T1000 (cell line): ENCODE measurements around the gene MVB12B.

Experiments used
- DNase-seq: peaks from one replicate; lab custom pipeline; 2025; ENCODE audit warnings: mixed read lengths; lab: John Stamatoyannopoulos, UW

The MVB12B gene

DNA sequence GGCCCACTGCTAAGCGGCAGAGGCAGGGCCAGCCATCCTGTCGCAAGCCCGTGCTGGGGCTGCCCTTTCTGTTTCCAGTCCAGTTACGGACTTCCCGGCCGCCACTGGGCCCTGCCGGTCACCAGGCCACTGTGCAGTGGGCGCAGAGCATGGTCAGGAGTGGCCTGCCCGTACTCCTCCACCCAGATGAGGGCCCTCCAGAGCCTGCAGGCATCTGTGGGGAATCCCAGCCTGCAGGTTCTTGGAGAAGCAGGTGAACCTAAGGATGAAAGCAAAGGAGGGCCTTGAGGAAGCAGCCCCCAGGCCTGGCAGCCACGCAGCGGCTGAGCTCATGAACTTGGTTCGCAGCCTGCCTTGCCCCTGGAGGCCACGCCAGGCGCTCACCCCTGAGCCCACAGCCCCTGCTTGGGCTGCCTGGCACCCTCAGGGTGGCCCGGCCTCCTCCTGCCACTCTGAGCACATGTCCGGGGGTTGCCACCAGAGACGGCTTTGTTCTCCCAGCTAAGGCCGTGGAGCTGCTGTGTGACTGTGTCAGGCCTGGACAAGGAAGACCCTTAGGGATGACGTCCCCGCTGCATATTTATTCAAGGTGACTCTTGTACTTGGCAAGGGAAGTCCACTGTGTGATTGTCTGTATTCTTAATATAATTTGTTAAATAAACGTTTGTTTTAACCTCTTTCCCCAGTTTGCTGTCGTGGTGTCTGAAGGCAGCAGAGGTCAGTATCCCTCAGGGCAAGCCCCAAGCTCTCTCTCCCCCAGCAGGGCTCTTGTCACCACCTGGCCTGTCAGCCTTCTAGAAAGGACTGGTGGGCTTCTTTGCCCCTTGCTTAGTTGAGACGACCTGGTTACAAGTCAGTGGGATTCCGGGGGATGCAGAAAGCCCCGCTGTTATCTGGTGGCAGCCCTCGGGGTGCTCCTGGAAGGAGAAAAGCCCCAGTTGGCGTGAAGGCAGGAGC lies 180.0 kb downstream of the MVB12B start:
- DNase-seq = no peak

DNA sequence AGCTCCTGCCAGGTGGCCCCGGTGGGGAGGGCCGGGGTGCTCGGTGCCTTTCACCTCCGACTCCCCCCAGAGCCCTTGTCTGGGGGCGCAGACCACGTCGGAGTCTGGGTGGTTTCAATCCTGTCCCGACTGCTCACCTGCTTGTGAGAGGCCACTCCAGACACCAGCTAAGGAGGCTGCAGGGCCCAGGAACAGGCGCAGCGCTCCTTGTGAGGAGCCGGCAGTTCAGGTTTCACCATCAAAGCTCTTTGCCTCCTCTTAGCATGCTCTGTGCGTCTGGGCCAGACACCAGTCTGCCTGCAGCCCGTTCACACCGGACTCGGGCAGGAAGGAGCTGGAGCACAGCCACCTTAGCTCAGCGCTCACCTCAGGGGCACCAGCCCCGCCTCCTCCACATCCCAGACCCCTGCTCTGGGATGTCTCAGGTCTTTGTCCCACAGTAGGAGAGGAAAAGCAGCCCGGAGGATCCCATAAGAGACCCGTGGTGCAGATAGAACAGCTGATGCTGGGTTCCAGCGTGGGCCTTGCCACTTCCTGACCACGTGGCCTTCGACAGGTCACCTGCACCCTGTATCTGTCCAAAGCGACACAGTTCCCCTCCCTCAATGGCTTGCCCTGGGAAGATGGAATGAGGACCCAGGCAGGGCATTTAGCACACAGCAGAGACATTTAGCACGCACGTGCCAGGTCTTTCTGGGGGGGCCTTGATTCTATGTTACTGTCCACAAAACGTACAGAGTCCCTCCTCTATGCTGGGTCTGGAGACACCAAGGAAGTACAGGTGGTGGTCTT lies 180.9 kb downstream of the MVB12B start:
- DNase-seq = no peak

DNA sequence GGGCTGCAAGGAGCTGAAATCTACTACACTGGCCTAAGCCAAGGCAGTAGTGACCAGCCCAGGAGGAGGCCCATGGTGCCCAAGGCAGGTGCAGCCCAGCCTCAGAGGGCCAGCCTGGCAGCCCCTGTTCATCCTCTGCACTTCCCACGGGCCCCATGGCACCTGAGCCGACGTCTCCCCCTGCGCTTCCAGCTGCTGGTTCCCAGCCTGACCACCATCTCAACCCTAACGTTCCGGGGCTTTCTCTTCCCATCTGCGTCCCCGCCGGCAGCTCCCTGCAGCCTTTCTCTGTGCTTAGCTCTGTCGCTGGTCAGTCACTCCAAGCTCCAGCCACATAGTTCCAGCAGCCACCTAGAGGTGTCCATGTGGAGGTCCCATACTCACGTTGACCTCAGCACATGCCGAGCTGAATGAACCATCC lies 181.6 kb downstream of the MVB12B start:
- DNase-seq = no peak

DNA sequence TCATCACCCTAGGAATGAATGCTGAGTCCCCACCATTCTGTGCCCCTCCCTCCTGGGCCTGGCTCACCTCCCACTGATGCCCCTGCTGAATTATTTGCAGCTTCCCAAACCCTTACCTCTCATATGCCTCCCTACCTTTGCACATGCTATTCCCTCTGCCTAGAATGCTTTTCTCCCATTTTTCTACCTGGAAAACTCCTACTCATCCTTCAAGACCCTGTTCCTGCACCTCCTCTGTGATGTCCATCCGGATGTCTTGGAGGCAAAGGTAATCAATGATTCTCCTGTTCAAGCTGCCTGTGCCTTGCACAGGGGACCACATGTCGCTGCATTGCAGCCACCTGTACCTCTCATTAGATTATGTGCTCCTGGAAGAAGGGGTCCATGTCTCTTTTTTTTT lies 182.3 kb downstream of the MVB12B start:
- DNase-seq = no peak

DNA sequence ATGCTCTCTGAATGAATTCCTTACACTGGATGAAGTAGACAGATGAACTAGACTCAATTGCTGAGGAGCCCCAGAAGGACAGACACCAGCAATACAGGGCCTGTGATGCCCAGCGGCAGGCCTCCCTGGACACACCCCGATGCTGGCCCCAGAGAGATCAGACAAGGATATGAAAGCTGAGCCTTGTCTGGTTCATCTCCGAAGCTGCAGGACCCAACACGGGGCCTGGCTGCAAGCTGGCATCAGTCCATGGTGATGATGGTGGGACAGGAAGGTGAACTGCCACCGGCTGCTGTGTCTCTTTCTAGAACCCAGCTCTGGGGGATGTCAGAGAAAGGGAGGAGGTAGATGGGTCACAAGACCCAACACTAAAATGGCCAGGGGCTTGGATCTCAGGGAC lies 183.1 kb downstream of the MVB12B start:
- DNase-seq = no peak

DNA sequence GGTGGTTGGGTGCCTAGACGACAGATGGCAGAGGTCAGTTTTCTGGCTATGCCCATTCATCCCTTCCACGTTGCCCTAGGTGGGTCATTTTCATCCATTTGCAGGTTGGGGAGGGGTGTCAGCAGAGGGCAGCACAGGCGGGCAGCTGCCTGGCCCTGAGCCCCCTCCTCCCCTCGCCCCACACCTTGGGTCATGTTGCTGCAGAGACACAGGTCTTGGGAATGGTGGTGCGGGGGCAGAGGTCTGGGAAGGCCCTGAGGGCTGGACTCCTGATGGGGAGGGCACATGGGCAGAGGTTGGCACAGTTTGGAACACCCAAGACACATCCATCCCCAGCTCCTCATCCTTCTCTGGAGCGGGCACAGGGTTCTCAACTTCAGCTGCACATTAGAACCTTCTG lies 183.9 kb downstream of the MVB12B start:
- no peak for DNase-seq

DNA sequence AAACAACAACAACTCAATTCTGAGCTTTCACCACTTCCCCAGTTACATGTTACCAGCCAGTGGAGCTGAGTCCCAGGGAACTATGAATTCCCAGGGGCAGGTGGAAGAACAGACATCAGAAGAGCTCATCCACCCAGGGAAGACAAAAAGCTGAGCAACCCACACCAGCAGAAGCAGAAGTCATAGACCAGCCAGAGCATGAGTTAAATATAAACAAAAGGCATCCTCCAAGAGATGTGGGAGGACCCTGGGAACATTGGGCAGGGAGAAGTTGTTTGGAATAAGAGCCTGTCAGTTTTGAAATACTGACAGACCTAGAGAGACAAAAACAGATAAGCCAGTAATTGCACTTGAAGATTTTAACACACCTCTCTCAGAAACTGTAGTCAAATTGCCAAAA lies 184.8 kb downstream of the MVB12B start:
- DNase-seq = no peak

DNA sequence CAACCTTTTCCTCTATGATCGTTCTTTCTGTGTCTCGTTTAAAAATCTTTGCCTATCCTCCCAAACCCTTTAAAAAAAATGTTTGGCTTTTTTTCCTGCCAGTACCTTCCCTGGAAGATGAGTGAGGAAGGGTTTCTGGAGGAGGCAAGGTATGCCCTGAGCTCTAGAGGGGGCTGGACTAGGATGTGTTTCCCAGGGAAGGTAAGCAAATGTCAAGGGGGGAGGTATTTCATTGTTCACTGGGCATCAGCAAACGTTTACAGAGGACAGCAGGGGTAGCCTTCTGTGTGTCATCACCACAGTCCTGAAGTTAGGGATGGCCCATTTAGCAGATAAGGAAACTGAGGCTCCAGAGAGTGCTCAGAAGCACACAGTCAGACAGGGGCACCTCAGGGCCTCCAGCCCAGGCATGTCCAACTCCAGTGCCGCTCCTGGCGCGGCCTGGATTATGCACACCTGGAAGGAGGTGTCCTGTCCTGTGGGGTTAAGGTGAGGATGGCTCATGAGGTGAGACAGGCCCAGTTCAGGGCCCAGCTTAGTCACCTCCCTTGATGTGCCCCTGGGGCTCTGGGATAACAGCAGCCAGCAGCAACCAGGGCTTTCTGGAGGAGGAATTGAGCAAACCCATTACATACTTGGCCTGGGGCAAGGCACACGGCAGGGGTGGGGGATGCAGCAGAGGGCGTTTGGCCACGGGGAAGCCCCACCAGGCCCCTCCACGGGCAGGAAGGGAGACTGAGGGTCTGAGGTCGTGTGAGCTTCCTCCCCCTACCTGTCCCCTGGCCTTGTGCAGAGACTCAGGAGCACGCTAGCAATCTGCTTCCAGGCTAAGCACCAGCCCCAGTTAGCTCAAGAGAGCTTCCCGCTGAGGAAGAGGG lies 186.8 kb downstream of the MVB12B start:
- DNase-seq = no peak

DNA sequence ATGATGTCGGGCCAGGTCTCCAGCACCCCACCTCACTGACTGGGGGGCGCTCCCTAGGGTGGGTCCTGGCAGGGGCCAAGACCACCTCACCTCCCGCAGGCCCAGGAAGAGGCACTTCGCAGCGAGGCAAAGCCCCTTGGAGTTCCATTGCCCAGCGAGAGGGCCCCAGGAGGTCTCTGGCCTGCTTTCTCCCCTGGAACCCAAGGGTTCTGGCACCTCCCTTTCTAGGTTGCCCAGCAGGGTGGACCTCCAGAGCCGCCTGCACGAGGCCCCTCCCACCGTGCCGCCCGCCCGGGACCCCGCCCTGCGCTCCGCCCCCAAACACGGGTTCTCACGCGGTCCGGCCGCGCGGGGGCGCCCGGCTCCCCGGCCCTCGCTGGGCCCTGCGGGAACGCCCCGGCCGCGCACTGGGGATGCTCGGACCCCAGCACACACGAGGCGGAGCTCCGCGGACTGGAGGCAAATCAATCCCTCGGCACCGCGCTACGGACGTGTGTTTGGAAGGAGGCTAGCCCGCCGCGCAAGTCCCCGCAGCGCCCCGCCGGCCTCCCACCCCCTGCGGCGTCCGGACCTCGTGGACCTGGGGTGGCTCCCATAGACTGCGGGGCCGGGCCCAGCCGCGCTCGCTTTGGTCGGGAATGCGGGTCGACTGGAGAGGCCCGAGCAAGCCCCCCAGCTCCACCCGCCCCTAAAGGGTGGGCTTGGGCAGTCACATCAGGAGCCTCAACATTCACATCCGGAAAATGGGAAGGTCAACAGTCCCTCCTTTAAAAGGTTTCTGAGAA lies 187.6 kb downstream of the MVB12B start:
- peak; percentile 13 for DNase-seq

DNA sequence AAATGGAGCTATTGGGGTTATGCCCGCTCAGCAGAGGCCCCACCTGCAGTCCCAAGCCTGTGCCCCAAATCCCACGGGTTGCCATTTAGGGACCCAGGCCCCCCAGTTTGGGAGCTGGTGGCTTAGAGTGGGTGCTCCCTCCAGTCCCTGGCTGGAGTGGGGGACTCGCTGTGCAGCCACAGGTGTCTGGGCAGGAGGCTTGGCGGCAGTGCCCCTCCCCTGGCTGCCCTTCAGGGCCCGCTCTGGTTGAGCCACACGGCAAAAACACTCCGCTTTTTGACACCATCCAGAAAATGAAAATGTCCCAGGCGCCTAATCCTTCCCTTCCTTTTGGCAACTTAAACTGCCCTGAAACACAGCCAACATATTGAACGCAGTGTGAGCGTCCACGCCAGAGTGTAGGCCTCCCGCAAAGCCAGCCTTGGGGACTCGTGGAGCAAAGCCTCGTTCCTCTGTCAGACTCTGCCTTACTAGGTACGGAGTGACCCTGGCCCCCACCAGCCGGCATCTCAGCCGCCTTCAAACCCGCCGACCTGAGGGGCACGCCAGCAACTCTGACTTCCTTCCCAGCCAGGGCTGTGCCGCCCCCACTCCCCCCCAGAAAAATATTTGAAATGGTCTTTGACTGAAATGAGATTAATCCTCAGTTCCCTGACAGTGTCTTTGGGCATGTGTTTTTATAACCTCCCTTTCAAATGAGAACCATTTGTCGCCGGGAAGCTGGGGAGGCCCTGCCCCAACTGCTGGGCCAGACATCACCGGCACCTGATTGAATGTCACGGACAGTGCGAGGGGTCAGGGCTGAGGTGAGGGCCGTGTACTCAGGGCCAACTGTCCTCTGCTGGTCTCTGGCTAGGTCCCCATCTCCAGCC lies 188.6 kb downstream of the MVB12B start:
- DNase-seq = no peak

DNA sequence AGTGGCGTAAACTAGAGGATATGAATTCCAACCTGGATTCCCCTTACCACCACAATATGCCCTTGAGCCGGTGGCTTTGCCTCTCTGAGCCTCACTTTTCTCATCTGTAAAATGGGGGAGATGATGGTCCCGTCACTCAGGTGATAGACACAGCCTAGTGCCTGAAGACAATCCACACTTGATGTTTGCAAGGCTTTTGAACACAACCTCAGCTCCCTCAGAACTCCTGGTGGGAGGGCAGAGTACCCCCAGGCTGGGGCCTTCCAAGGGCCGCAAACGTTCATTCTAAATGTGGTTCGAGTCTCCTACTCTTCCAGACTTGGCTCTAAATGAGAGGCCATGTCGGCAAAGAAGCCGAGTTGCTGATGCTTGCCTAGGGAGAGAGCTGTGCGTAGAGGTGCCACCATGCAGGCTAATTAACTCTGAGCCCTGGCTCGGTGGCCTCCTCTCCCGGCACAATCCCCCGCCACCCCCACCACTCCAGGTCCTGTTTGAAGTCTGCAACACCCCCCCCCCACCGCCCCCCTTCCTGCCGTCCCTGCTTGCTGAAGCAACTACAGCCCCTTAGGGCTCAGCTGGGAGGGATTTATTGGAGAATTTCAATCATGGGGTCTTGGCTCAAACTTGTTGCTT lies 189.4 kb downstream of the MVB12B start:
- DNase-seq = no peak

DNA sequence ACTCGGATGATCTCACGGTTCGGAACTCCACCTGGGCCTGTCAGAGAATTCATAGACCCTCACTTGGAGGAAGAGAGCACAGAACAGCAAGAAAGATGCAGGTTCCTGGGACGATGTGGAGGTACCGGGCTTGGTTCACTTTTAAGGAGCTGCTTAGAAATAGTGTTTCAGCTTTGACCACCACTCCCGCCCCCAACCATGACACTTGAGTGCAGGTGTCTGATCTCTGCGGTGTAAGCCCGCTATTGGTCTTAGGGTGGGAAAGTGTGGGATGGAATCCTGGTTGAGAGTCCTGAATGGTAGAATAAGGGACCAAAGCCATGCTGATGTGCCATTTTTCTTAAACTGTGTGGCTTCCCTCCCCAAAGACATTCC lies 189.9 kb downstream of the MVB12B start:
- no peak for DNase-seq

DNA sequence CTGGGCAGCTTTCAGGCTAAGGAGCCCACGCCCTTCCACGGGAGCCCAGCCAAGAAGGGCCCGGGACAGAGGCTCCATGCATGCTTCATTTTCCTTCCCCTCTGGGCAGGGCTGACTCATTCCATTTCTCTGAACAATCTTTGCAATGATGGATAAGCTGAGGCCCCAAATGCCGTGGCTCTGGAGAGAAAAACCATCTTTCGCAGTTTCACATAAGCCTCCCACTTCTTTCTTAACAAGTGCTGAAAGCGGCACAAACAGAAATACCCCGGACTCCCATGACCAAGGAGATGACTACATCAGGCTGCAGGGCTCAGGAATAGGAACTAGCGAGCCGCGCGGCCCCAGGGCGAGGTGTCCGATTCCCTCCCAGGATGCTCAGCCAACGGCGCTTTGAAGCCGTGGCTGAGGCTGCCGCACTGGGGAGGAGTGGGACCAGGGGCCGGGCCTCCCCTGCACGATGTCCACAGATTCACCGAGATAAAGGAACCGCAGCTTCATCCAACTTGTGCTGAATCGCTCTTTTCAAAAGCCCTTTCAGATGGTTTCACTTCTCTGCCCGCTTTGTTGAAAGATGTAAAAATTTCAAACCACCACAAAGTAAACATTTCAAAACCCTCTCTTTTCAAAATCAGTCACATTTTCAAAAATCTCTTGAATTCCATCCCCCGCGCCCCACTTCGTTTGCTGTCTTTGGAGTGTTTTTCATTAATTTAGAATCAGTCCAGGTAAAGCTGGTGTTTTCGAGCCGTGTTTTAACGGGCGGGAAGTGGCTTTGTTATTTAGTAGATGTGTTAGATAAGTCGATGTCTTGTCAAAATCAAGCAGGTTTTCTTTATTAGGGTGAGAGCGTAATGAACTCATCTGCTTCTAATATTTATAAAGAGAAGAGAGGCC lies 190.6 kb downstream of the MVB12B start:
- peak; percentile 74 for DNase-seq

DNA sequence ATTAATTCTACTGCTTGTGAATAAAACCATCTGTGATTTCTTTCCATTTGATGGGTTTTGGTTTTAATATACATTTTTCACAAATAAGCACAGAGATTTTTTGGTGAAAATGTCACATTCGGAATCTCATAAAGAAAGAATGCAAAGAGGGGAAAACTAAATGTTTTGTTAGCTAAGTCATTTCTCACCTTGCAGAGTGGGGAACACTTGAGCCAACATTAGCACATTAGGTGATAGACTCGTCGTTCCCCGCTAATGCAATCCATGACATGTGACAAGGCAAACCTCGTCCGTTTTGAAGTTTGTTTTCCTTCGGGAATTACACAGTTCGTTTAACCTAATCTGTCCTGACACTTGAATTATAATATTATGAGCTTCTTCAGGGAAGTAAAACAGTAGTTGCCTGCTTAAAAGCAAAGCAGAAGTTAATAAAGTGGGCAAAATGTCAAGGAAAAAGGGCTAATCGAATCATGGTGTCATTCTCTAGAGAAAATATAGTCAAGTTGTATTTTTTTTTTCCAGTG lies 191.3 kb downstream of the MVB12B start:
- no peak for DNase-seq

DNA sequence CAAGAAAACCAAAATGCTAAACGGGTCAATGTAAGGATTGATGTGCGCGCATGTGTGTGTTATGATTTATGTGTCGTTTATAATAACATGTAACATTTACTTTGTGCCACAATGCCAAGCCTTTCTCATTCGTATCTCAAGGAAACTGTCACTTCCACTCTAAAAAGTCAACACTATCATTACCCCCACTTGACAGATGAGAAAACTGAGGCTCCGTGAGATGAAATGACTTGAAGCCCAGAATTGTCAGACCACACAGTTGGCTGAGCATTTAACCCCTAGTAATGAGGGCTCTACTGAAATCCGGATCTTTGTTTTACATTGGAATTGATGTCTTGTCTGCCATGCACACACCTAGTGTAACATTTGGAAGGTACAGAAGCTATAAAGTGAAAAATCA lies 192.1 kb downstream of the MVB12B start:
- DNase-seq = no peak

DNA sequence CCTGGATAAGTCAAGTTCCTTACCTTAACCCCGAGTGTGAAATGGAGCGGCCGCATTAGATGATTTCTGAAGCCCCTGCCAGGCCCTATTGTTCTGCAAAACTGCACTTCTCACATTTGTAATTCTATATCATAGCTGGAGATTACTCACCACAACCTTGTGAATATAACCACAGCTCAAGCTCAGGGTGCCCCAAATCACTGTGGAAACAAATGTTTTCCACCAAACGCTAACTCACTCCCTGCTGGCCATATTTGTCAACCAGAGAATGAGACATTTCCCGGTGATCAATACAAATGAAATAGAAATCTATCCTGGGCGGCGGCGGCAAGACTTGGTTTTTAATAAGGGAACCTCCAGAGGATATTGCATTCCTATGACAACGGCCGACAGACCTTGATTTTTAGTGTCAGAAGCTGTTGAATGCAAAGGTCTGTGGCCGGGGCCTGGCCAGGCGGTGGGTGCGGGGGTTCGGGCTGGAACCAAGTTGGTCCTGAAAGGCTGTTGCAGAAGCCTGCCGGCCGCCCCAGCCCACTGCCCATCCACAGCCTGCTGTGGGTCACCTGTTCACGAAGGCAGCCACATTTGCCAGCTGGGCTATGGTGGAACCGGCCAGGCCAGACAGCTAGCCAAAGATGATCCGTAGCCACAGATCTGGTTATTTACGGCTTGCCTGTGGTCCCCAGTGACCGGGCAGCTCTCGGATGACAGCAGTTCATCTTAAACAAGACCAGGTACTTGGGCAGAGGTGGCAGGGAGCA lies 193.2 kb downstream of the MVB12B start:
- no peak for DNase-seq

DNA sequence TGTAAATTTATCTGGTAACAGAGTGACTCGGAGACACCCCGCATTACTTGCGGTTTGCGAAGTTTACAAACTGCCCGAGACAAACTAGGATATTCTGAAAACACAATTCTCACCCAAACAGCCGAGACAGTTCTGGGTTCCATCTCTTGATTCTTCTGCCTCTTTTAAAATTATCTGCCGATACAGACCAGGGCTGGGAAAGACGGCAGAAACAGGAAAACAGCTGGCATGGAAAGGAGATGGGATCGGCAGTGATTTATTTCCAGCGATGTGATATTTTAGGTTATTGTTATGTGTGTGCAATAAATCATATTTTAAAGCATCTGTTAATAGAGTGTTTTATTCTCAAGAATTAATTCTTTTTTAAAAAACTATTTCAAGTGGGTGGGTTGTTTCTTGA lies 193.8 kb downstream of the MVB12B start:
- no peak for DNase-seq

DNA sequence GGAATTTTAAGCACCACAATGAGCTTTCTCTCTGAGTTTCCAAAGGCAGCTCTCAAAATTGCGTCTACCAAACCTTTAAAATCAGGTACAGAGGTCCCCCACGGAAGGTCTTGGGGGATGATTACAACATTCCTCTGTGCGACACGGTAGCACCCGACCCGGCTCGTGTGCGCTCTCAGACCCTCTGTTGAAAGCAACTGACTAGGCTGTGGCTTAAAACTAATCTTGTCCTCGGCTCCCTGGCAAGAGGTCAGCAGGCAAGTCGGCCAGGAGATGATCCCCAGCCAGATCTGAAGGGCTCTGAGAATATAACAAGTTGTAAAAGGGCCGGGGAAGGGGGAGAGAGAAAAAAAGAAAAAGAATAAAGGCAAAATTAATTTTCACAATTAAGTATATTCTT lies 194.5 kb downstream of the MVB12B start:
- DNase-seq = no peak
